HepG2 (cell line): ENCODE measurements around the gene TULP4. TPM values are rescaled to one million over a fixed set of nuclear protein-coding genes. Genes with fewer than 3 reads are reported as not detected.

Source experiments
- ASH2L ChIP-seq: fragments of 300-600, 200-600 bp; sonication (generic); IDR thresholded peaks from 2 replicates; pipeline ENCODE4 v1.7.0; 2017; ENCODE audit warnings: low read depth, mild to moderate bottlenecking, moderate library complexity, mixed read lengths, low read length; ENCODE audit not compliant: insufficient read length
- CENPBD1 ChIP-seq: sonication (generic); formaldehyde crosslinking; IDR thresholded peaks from 2 replicates; pipeline ENCODE4 v1.8.0; 2022; ENCODE audit warnings: missing genetic modification reagents, low read depth, mild to moderate bottlenecking, borderline replicate concordance
- EED ChIP-seq: sonication (generic); formaldehyde crosslinking; IDR thresholded peaks from 2 replicates; pipeline ENCODE4 v1.5.0; 2020; ENCODE audit warnings: mild to moderate bottlenecking, missing genetic modification reagents
- EP300 ChIP-seq, 3 experiments: sonication (generic) in 1 of 3; formaldehyde crosslinking in 1 of 3; IDR thresholded peaks; 2 replicates each; pipeline versions ENCODE4 v1.5.1 to v1.6.1; 2011 to 2020; ENCODE audit warnings: low read depth in 2 of 3, low read length in 2 of 3, borderline replicate concordance in 1 of 3, improper control_type of control experiment in 1 of 3, mild to moderate bottlenecking in 1 of 3, missing genetic modification reagents in 1 of 3, moderate library complexity in 1 of 3
- ERF ChIP-seq: IDR thresholded peaks from 2 replicates; pipeline ENCODE4 v1.6.1; 2018; ENCODE audit warnings: missing biosample characterization, missing genetic modification reagents
- FOXJ3 ChIP-seq: sonication (generic); formaldehyde crosslinking; IDR thresholded peaks from 2 replicates; pipeline ENCODE4 v1.4.0; 2020; ENCODE audit warnings: missing genetic modification reagents, mild to moderate bottlenecking, borderline replicate concordance
- HHEX ChIP-seq: IDR thresholded peaks from 2 replicates; pipeline ENCODE4 v1.6.1; 2016; ENCODE audit warnings: control low read depth
- HMG20B ChIP-seq: conservative IDR thresholded peaks from 2 replicates; pipeline ENCODE4 v1.6.1; 2016; ENCODE audit warnings: missing genetic modification reagents, missing compliant biosample characterization
- KDM5B ChIP-seq: sonication (generic); formaldehyde crosslinking; IDR thresholded peaks from 2 replicates; pipeline ENCODE4 v1.4.0; 2020; ENCODE audit warnings: missing genetic modification reagents, mild to moderate bottlenecking, borderline replicate concordance
- MLXIP ChIP-seq: sonication (generic); formaldehyde crosslinking; IDR thresholded peaks from 2 replicates; pipeline ENCODE4 v1.9.0; 2021; ENCODE audit warnings: missing genetic modification reagents, borderline replicate concordance
- PAF1 ChIP-seq: IDR thresholded peaks from 2 replicates; pipeline ENCODE4 v1.6.1; 2016; ENCODE audit warnings: missing genetic modification reagents, missing compliant biosample characterization
- PITX1 ChIP-seq: sonication (generic); formaldehyde crosslinking; IDR thresholded peaks from 2 replicates; pipeline ENCODE4 v1.5.1; 2020; ENCODE audit warnings: mild to moderate bottlenecking, missing genetic modification reagents
- STAT5B ChIP-seq: sonication (generic); formaldehyde crosslinking; IDR thresholded peaks from 2 replicates; pipeline ENCODE4 v1.4.0; 2020; ENCODE audit warnings: missing genetic modification reagents
- SUZ12 ChIP-seq: fragments of 150-350 bp; IDR thresholded peaks from 2 replicates; pipeline ENCODE4 v1.6.1; 2014; ENCODE audit warnings: low read depth, low read length
- TBL1XR1 ChIP-seq: fragments of 150-350 bp; IDR thresholded peaks from 2 replicates; pipeline ENCODE4 v1.6.1; 2014; ENCODE audit warnings: borderline replicate concordance, low read length; ENCODE audit not compliant: partially characterized antibody
- ZBTB20 ChIP-seq: sonication (generic); formaldehyde crosslinking; IDR thresholded peaks from 2 replicates; pipeline ENCODE4 v1.8.1; 2023; ENCODE audit warnings: missing genetic modification reagents, low read depth, mild to moderate bottlenecking, borderline replicate concordance
- ZNF251 ChIP-seq: sonication (generic); formaldehyde crosslinking; IDR thresholded peaks from 2 replicates; pipeline ENCODE4 v1.9.0; 2021; ENCODE audit warnings: mild to moderate bottlenecking, missing genetic modification reagents
- ZNF577 ChIP-seq: sonication (generic); formaldehyde crosslinking; IDR thresholded peaks from 2 replicates; pipeline ENCODE4 v1.4.0; 2020; ENCODE audit warnings: mild to moderate bottlenecking, low read depth, missing genetic modification reagents, borderline replicate concordance
- ZNF652 ChIP-seq: IDR thresholded peaks from 2 replicates; pipeline ENCODE4 v1.6.1; 2016; ENCODE audit warnings: low read depth, borderline replicate concordance
- ZNF773 ChIP-seq: sonication (generic); formaldehyde crosslinking; IDR thresholded peaks from 2 replicates; pipeline ENCODE4 v1.4.0; 2020; ENCODE audit warnings: missing genetic modification reagents, borderline replicate concordance
- ZNF839 ChIP-seq: sonication (generic); formaldehyde crosslinking; IDR thresholded peaks from 2 replicates; pipeline ENCODE4 v1.4.0; 2020; ENCODE audit warnings: missing genetic modification reagents, mild to moderate bottlenecking, borderline replicate concordance
- ZXDC ChIP-seq: sonication (generic); formaldehyde crosslinking; IDR thresholded peaks from 2 replicates; pipeline ENCODE4 v1.5.0; 2020; ENCODE audit warnings: mild to moderate bottlenecking, missing genetic modification reagents
- polyA plus RNA-seq, 8 experiments: library from polyadenylated mRNA; depleted of rRNA in 3 of 8; stranded (reverse) in 7 of 8; unstranded in 1 of 8; fragments of >200 nt; fragmentation: Illumina TruSeq in 4 of 8; extraction: Trizol in 4 of 8; gene quantifications; 2 replicates each; pipeline versions ENCODE4 v1.2.1 to v1.2.3, GENCODE V29; 2011 to 2016; ENCODE audit warnings: low read depth in 4 of 8, missing spikeins in 1 of 8, mixed read lengths in 1 of 8; ENCODE audit not compliant: insufficient read depth in 1 of 8
- total RNA-seq, 5 experiments: library from RNA; depleted of rRNA; stranded (reverse); fragments of >200 nt; fragmentation: Illumina TruSeq; extraction: Trizol; gene quantifications; 2 replicates each; pipeline ENCODE4 v1.2.3, GENCODE V29; 2016; ENCODE audit warnings: low read depth in 1 of 5

The TULP4 gene
- total and polyA plus RNA-seq, 2 of the 13 experiments (the other 11 are each of a cell fraction or from before 2014, with no cell fraction given): 21.1 to 122 TPM

- no peak; the same call in 1 of the 2 replicates for TF ChIP-seq ZNF839
- TF ChIP-seq MLXIP (CRISPR knock-in tag): no peak
- TF ChIP-seq CENPBD1: no peak
- no peak for TF ChIP-seq ZNF652 (CRISPR knock-in tag)
- TF ChIP-seq TBL1XR1: no peak
- no peak for TF ChIP-seq SUZ12
- TF ChIP-seq HMG20B (CRISPR knock-in tag): no peak
- TF ChIP-seq ZNF577 (CRISPR knock-in tag): no peak
- TF ChIP-seq ZNF773 (CRISPR knock-in tag): no peak
- peak; percentile 52; the same call in 1 of the 2 replicates for TF ChIP-seq PITX1 (CRISPR knock-in tag)
- TF ChIP-seq HHEX (CRISPR knock-in tag): no peak
- TF ChIP-seq EP300 (IDR thresholded peaks at IDR 0.05; ENCODE audit: low read depth in 2 of 2, low read length in 2 of 2): peak in 1 of 2 experiments; percentile 35; a peak in 1 of 4 replicates
- no peak; the same call in 1 of the 2 replicates for TF ChIP-seq EP300 (CRISPR knock-in tag; IDR thresholded peaks at IDR 0.05; ENCODE audit: borderline replicate concordance)
- no peak; the same call in 1 of the 2 replicates for TF ChIP-seq EED (CRISPR knock-in tag)
- TF ChIP-seq ZBTB20 (CRISPR knock-in tag): 0 out of 2 replicates have a peak, but pooled peaks have one; percentile 39
- TF ChIP-seq ZNF251 (CRISPR knock-in tag): no peak
- no peak for TF ChIP-seq FOXJ3
- TF ChIP-seq STAT5B (CRISPR knock-in tag): no peak
- TF ChIP-seq KDM5B (CRISPR knock-in tag): peak; percentile 35; the same call in 1 of the 2 replicates
- TF ChIP-seq ZXDC: no peak; the same call in none of the 2 replicates
- TF ChIP-seq PAF1 (CRISPR knock-in tag): no peak
- TF ChIP-seq ASH2L: peak; percentile 89
- peak; percentile 84; the same call in 1 of the 2 replicates for TF ChIP-seq ERF (CRISPR knock-in tag)
Measured at GRCh38 chr6:158559895-158560835, 247.9 kb downstream of the TULP4 start, which contains the start of gene TMEM181 (continued).
